NCI-H226 (cell line): Measurements from ENCODE around the gene FAM229A.

ENCODE experiments used
- DNase-seq: peaks from one replicate; pipeline ENCODE4 v3.0.0-alpha.2; 2015

FAM229A gene

GRCh38 chr1:32327204-32327603 lies 35.1 kb downstream of the FAM229A start:
- DNase-seq = no peak

GRCh38 chr1:32321712-32322291 lies 40.5 kb downstream of the FAM229A start:
- DNase-seq = no peak

GRCh38 chr1:32318127-32318869 lies 44.0 kb downstream of the FAM229A start:
- no peak for DNase-seq

GRCh38 chr1:32316903-32317277 lies 45.4 kb downstream of the FAM229A start:
- no peak for DNase-seq

GRCh38 chr1:32311709-32312393 lies 50.4 kb downstream of the FAM229A start:
- no peak for DNase-seq
